ENCODE measurements around the gene AHDC1. TPM values are rescaled to one million over a fixed set of nuclear protein-coding genes. Genes with fewer than 3 reads are reported as not detected.

AHDC1 gene
- total RNA-seq, 1 donor from 2014 or later = 7.0 TPM

GRCh38 chr1:27560268-27561123, 43.4 kb downstream of the AHDC1 start:
- no peak for TF ChIP-seq CTCF (IDR thresholded peaks at IDR 0.05)
- no peak for TF ChIP-seq EZH2phosphoT487 (IDR thresholded peaks at IDR 0.05)
- no peak for TF ChIP-seq EZH2 (IDR thresholded peaks at IDR 0.05)
- peaks cover 83% of the 10 kb centered on the region for H3K4me1 Mint-ChIP-seq
- Histone ChIP-seq H4K20me1 (ENCODE audit: low read depth) (peaks cover 100% of the 10 kb centered on the region), H3K36me3 (no peaks in the 10 kb centered on the region), H3K79me2 (ENCODE audit: low read depth) (peaks cover 87% of the 10 kb centered on the region), H3K27me3 (no peaks in the 10 kb centered on the region), H3K4me3 (no peak overlapping the region), H3K4me1 (peaks cover 72% of the 10 kb centered on the region), H3K9ac (no peak overlapping the region), H3K27ac (peak overlapping the region; percentile 86), H3K9me3 (ENCODE audit: low read depth) (no peaks in the 10 kb centered on the region), H3F3A (ENCODE audit: low read depth) (peaks cover 56% of the 10 kb centered on the region), H2AFZ (replicated peaks) (no peak overlapping the region), H3K4me2 (peak overlapping the region; percentile 61)
- H3K36me3 Mint-ChIP-seq = peaks cover 8% of the 10 kb centered on the region
- H3K9me3 Mint-ChIP-seq = no peaks in the 10 kb centered on the region
- peak; percentile 41 for DNase-seq (ENCODE audit: low spot score)
- peak overlapping the region; percentile 36 for H3K4me3 Mint-ChIP-seq
- peak overlapping the region; percentile 62 for H3K27ac Mint-ChIP-seq
- H3K27me3 Mint-ChIP-seq (ENCODE audit: insufficient read depth, low read depth) = peaks cover 2% of the 10 kb centered on the region

- H3K4me1 ChIP-seq = peaks cover 63% of the 10 kb centered on the region
- Mint-ChIP-seq H3K27ac (peak overlapping the region; percentile 62), H3K4me3 (peak overlapping the region; percentile 36), H3K36me3 (peaks cover 8% of the 10 kb centered on the region), H3K27me3 (ENCODE audit: insufficient read depth, low read depth) (no peaks in the 10 kb centered on the region), H3K4me1 (peaks cover 76% of the 10 kb centered on the region), H3K9me3 (no peaks in the 10 kb centered on the region)
- H3K79me2 ChIP-seq (ENCODE audit: low read depth) = peaks cover 86% of the 10 kb centered on the region
- peak overlapping the region; percentile 86 for H3K27ac ChIP-seq
- H3K36me3 ChIP-seq = no peaks in the 10 kb centered on the region
- no peak for DNase-seq (ENCODE audit: low spot score)
- peaks cover 94% of the 10 kb centered on the region for H4K20me1 ChIP-seq (ENCODE audit: low read depth)
- H3K27me3 ChIP-seq = no peaks in the 10 kb centered on the region
- H3K9me3 ChIP-seq (ENCODE audit: low read depth) = no peaks in the 10 kb centered on the region
- no peak overlapping the region for H3K9ac ChIP-seq
- peaks cover 52% of the 10 kb centered on the region for H3F3A ChIP-seq (ENCODE audit: low read depth)
- no peak overlapping the region for H3K4me2 ChIP-seq
- no peak overlapping the region for H2AFZ ChIP-seq (replicated peaks)
- no peak for TF ChIP-seq EZH2phosphoT487 (IDR thresholded peaks at IDR 0.05)
- TF ChIP-seq CTCF (IDR thresholded peaks at IDR 0.05) = no peak
- TF ChIP-seq EZH2 (IDR thresholded peaks at IDR 0.05) = no peak
- H3K4me3 ChIP-seq = no peak overlapping the region
Measured at GRCh38 chr1:27559466-27560030, 44.4 kb downstream of the AHDC1 start.

GRCh38 chr1:27557596-27558340, 46.2 kb downstream of the AHDC1 start:
- Histone ChIP-seq H3K4me2 (peak overlapping the region; percentile 41), H3K4me1 (peaks cover 49% of the 10 kb centered on the region), H3K27ac (peak overlapping the region; percentile 61), H3K36me3 (no peaks in the 10 kb centered on the region), H3K27me3 (no peaks in the 10 kb centered on the region), H2AFZ (replicated peaks) (no peak overlapping the region), H3K9ac (no peak overlapping the region), H3K9me3 (ENCODE audit: low read depth) (no peaks in the 10 kb centered on the region), H3K4me3 (no peak overlapping the region), H3K79me2 (ENCODE audit: low read depth) (peaks cover 75% of the 10 kb centered on the region), H3F3A (ENCODE audit: low read depth) (peaks cover 48% of the 10 kb centered on the region), H4K20me1 (ENCODE audit: low read depth) (peaks cover 93% of the 10 kb centered on the region)
- TF ChIP-seq CTCF (IDR thresholded peaks at IDR 0.05) (no peak), EZH2phosphoT487 (IDR thresholded peaks at IDR 0.05) (no peak), EZH2 (IDR thresholded peaks at IDR 0.05) (no peak)
- DNase-seq (ENCODE audit: low spot score) = peak; percentile 21
- Mint-ChIP-seq H3K9me3 (no peaks in the 10 kb centered on the region), H3K36me3 (peaks cover 16% of the 10 kb centered on the region), H3K4me1 (peaks cover 58% of the 10 kb centered on the region), H3K27ac (peak overlapping the region; percentile 95), H3K4me3 (peak overlapping the region; percentile 25), H3K27me3 (ENCODE audit: insufficient read depth, low read depth) (no peaks in the 10 kb centered on the region)

All from neural progenitor cell (in vitro differentiated cells).